Measurements from ENCODE around the gene SMTN. TPM values are rescaled to one million over a fixed set of nuclear protein-coding genes. Genes with fewer than 3 reads are reported as not detected.
"Not testable (repeated sequence)": the region's sequence is repeated elsewhere in the genome, so short reads cannot be mapped to it uniquely, and the experiment has no call there.

The SMTN gene
- total RNA-seq, 1 experiment from 2014 or later: 20.9 TPM

- DNase-seq (ENCODE audit: low spot score): not testable (repeated sequence)
These were observed 8.0 kb upstream of the SMTN start for GRCh38 chr22:31073125-31073524.

GRCh38 chr22:31073545-31074145 is 7.5 kb upstream of the SMTN start:
- not testable (repeated sequence) for DNase-seq (ENCODE audit: low spot score)

GRCh38 chr22:31075961-31076360 is 5.2 kb upstream of the SMTN start:
- no peak for DNase-seq (ENCODE audit: low spot score)

GRCh38 chr22:31077681-31078080 is 3.4 kb upstream of the SMTN start:
- DNase-seq (ENCODE audit: low spot score): no peak

GRCh38 chr22:31078389-31078788 is 2.7 kb upstream of the SMTN start:
- not testable (repeated sequence) for DNase-seq (ENCODE audit: low spot score)

GRCh38 chr22:31079095-31079642 is 1.9 kb upstream of the SMTN start:
- DNase-seq (ENCODE audit: low spot score): no peak

GRCh38 chr22:31080164-31080847 is 812 bp upstream of the SMTN start:
- no peak for DNase-seq (ENCODE audit: low spot score)

GRCh38 chr22:31081963-31082605 is 966 bp downstream of the SMTN start:
- DNase-seq (ENCODE audit: low spot score): no peak

- peak; percentile 20 for DNase-seq (ENCODE audit: low spot score)
These were observed 1.7 kb downstream of the SMTN start for GRCh38 chr22:31082606-31083376.

GRCh38 chr22:31083377-31083768 is 2.3 kb downstream of the SMTN start:
- no peak for DNase-seq (ENCODE audit: low spot score)

DNA sequence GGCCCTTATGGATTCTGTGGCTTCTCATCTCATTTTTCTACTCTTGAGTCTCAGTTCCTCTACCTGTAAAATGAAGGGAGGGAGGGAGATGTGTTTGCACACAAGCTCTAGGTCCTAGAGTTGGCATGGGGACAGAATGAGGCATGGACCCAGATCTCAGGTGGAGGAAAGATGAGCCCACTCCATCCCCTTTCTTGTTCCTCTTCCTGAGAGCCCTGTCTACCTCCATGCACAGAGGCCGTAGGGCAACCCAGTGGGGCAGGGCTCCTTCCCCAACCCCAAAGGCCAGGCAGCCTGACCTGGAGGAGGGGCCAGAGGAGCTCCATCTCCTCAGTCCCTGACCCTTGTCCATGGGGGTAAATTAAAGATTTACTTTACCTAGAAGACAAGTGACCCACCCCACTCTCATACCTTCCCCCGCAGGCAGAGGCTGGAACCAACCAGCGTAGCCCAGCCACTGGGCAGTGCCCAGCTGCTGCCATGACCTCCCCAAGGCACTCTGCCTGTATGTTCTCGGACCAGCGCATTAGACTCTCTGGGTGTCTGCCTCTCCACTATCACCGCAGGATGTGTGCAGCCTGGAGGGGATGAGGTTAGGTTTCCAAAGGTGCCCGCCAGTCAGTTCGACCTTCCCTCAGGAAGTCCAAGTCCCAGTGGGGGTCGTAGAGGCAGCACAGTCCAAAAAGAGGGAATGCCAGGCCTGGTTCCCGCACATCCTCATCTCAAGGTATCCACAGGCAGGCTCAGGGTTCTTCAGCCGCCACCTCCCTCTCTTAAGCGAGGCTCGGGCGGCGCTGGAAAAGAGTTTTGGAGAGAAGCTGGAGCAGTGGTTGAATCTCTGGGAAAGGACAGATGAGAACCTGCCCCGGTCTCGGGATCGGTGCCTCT is 3.0 kb downstream of the SMTN start:
- DNase-seq (ENCODE audit: low spot score): no peak

DNA sequence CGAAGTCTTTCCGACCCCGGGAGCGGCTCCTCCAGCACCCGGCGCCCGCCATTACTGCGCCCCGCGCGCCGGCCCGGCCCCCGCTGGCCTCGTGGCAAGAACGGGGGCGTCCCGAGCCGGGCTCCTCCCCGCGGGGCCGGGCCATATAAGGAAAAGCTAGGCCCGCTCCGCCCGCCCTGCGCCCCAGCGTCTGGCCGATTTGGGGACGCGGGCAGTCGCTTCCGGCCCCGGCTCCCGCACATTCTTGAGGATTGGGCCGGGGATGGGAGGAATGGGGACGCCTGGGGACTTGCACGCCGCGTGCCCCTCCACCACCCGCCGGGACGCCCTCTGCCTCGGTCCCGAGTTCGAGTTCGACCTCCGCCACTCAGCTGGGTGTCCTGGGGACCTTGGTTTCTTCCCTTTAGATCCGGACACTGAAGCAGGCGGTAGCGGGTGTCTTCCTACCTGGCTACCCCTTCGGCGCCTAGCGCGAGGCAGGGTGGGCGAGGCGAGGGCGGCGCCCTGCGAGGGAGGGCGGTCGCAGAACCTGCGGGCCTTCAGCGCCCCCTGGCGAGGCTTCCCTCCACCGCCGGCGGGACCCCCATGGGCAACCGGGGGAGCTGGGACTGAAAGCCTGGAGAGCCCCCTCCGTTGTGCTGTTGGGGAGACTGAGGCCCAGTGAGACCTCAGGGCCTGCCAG is 3.8 kb downstream of the SMTN start:
- no peak for DNase-seq (ENCODE audit: low spot score)

DNA sequence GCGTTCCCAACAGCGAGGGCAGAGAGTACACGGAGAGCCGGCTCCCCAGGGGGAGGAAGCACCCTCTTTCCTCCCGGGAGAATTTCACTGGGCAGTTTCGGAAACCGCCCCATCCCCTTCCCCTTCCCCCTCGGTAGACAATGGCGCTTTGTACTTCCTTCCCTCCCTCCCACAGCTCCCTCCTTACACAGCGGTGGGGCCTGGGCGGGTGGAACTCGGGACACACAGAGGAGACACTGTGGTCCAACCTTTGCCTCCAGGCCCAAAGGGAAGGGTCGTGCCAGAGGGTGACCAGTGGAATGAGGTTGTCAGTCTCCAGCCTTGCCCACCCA is 4.3 kb downstream of the SMTN start:
- DNase-seq (ENCODE audit: low spot score): no peak

- DNase-seq (ENCODE audit: low spot score): no peak
These were observed 4.8 kb downstream of the SMTN start for GRCh38 chr22:31085928-31086327.

GRCh38 chr22:31086703-31087330 is 5.7 kb downstream of the SMTN start:
- DNase-seq (ENCODE audit: low spot score): no peak

DNA sequence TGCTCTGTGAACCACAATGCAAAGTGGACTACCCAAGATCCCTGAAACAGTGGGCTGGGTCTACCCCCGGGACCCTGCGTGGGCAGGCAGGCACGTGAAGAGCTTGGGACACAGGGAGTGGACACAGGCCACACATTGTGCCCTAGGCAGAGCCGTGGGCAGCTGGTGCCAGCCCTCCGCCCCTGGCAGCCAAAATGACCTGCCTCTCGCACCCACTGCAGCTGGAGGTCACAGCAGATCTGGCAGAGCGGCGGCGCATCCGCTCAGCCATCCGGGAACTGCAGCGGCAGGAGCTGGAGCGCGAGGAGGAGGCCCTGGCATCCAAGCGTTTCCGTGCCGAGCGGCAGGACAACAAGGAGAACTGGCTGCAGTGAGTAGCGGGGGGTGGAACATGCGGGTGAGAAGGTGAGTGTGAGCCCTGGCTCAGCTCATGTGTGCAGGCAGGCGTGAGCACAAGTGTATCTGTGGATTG is 6.7 kb downstream of the SMTN start:
- DNase-seq (ENCODE audit: low spot score): no peak

DNA sequence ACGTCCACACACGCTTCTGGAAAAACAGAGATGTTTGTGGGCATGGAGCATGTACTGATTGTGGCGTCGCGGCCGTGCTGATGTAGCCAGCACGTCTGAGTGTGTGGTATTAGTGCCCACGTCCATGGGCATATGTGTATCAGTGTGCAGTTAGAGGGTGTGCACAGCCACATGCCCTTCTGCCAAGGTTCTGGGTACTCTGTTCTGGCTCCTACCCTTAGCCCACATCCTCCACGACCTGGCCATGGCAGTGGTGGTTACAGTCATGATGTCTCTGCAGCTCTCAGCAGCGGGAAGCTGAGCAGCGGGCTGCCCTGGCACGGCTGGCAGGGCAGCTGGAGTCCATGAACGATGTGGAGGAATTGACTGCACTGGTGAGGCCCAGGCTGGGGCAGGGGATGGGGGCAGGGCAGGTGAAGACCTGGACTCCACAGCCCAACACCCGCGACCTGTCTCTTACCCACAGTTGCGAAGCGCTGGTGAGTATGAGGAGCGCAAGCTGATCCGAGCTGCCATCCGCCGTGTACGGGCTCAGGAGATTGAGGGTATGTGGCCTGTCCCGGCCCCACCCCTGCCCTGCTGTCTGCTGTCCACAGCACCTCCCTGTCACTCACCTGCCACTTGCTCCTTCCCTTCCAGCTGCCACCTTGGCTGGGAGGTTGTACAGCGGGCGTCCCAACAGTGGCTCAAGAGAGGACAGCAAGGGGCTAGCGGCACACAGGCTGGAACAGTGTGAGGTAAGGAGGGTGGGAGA is 7.3 kb downstream of the SMTN start:
- DNase-seq (ENCODE audit: low spot score): no peak

- no peak for DNase-seq (ENCODE audit: low spot score)
These were observed 8.3 kb downstream of the SMTN start for GRCh38 chr22:31089160-31090100.
